Endothelial cell of umbilical vein (primary cell): ENCODE results near the gene COL23A1. TPM values are rescaled to one million over a fixed set of nuclear protein-coding genes. Genes with fewer than 3 reads are reported as not detected.

Source experiments
- BruUV-seq: library from RNA; stranded (reverse); fragments of 400-500 nt; replicated peaks from 2 replicates; lab custom pipeline; 2021; lab: Mats Ljungman, UMichigan
- CTCF ChIA-PET: fragments of 300-600, 350-600 bp; sonication (Branson Sonifier 250); formaldehyde crosslinking; loops from one replicate; lab custom pipeline; 2021; ENCODE audit warnings: antibody characterized with exemption, inconsistent platforms; lab: Charles Lee
- POLR2A ChIA-PET: fragments of 300-600, 350-600 bp; sonication (Branson Sonifier 250); formaldehyde crosslinking; loops from one replicate; lab custom pipeline; 2021; ENCODE audit warnings: antibody characterized with exemption, inconsistent platforms; lab: Charles Lee
- DNase-seq: peaks from one replicate; pipeline ENCODE4 v3.0.0-alpha.2; 2011; ENCODE audit warnings: low read depth, low spot score
- FAIRE-seq: peaks from 2 replicates; lab custom pipeline; 2011; peaks lifted over from hg19 to GRCh38; lab: Jason Lieb, UNC
- H2AFZ ChIP-seq: 2 replicates; pipeline ENCODE4 v1.6.0; 2012; ENCODE audit warnings: low read depth, low read length, control low read depth, inconsistent platforms
- H3K27ac ChIP-seq: 2 replicates; pipeline ENCODE4 v1.5.1; 2011; ENCODE audit warnings: low read depth, mild to moderate bottlenecking, control low read depth, low read length, moderate library complexity; ENCODE audit not compliant: insufficient read depth
- H3K27me3 ChIP-seq, 2 experiments: 2 replicates each; pipeline versions ENCODE4 v1.6.0 to v1.6.1; 2011; ENCODE audit warnings: low read length in 2 of 2, mixed read lengths in 1 of 2; ENCODE audit not compliant: control insufficient read depth in 2 of 2, insufficient read depth in 2 of 2
- H3K36me3 ChIP-seq, 2 experiments: 2 replicates in 1 of 2; 3 replicates in 1 of 2; pipeline ENCODE4 v1.5.1; 2011; ENCODE audit warnings: low read length in 2 of 2, mild to moderate bottlenecking in 1 of 2, moderate library complexity in 1 of 2; ENCODE audit not compliant: control insufficient read depth in 2 of 2, insufficient read depth in 2 of 2; ENCODE audit errors: extremely low read depth in 1 of 2
- H3K4me1 ChIP-seq: 3 replicates; pipeline ENCODE4 v1.5.1; 2011; ENCODE audit warnings: mild to moderate bottlenecking, low read length; ENCODE audit not compliant: control insufficient read depth, insufficient read depth; ENCODE audit errors: extremely low read depth
- H3K4me2 ChIP-seq: 2 replicates; pipeline ENCODE4 v1.6.1; 2011; ENCODE audit warnings: low read length, control low read depth, mixed read lengths; ENCODE audit not compliant: insufficient read depth
- H3K4me3 ChIP-seq, 3 experiments: fragments of 200-600 bp in 1 of 3; sonication (generic), shearing (Covaris generic) in 1 of 3; replicated peaks in 1 of 3; 2 replicates each; pipeline ENCODE4 v1.5.1; 2011 to 2016; ENCODE audit warnings: control low read depth in 3 of 3, low read length in 3 of 3, mild to moderate bottlenecking in 2 of 3, inconsistent platforms in 1 of 3, low read depth in 1 of 3, moderate library complexity in 1 of 3; ENCODE audit not compliant: insufficient read depth in 1 of 3
- H3K79me2 ChIP-seq: 2 replicates; pipeline ENCODE4 v1.6.0; 2012; ENCODE audit warnings: low read length, inconsistent platforms; ENCODE audit not compliant: control insufficient read depth, insufficient read depth
- H3K9ac ChIP-seq: replicated peaks from 2 replicates; pipeline ENCODE3; 2011; ENCODE audit warnings: low read length, control low read depth; ENCODE audit not compliant: insufficient read depth; ENCODE audit errors: extremely low read depth
- H3K9me1 ChIP-seq: replicated peaks from 3 replicates; pipeline ENCODE4 v1.6.0; 2011; ENCODE audit warnings: mild to moderate bottlenecking, low read length; ENCODE audit not compliant: control insufficient read depth, insufficient read depth; ENCODE audit errors: extremely low read depth
- H3K9me3 ChIP-seq: replicated peaks from 2 replicates; pipeline ENCODE4 v1.5.1; 2012; ENCODE audit warnings: low read length, inconsistent platforms; ENCODE audit not compliant: control insufficient read depth, insufficient read depth
- H4K20me1 ChIP-seq: replicated peaks from 2 replicates; pipeline ENCODE3; 2011; ENCODE audit warnings: mild to moderate bottlenecking, low read length; ENCODE audit not compliant: control insufficient read depth, insufficient read depth; ENCODE audit errors: extremely low read depth
- CTCF ChIP-seq, 2 donors: IDR thresholded peaks; 1 replicate in 1 of 2; 2 replicates in 1 of 2; pipeline ENCODE4 v1.5.1; 2011; ENCODE audit warnings: low read length in 2 of 2, mild to moderate bottlenecking in 2 of 2, moderate library complexity in 2 of 2, control low read depth in 1 of 2, inconsistent platforms in 1 of 2, low read depth in 1 of 2; ENCODE audit not compliant: insufficient read depth in 1 of 2; ENCODE audit errors: extremely low read depth in 1 of 2
- FOS ChIP-seq: IDR thresholded peaks from 2 replicates; pipeline ENCODE4 v1.6.1; 2011; ENCODE audit warnings: mild to moderate bottlenecking, low read length, moderate library complexity, borderline replicate concordance; ENCODE audit not compliant: insufficient read depth
- JUN ChIP-seq: IDR thresholded peaks from 2 replicates; pipeline ENCODE4 v1.6.1; 2011; ENCODE audit warnings: borderline replicate concordance, low read depth; ENCODE audit not compliant: insufficient read length, insufficient read depth
- MAX ChIP-seq: IDR thresholded peaks from 2 replicates; pipeline ENCODE4 v1.6.1; 2011; ENCODE audit not compliant: insufficient read depth, insufficient read length
- MYC ChIP-seq: IDR thresholded peaks from one replicate; pipeline ENCODE4 v1.6.1; 2011; ENCODE audit warnings: mild to moderate bottlenecking, low read depth, low read length
- POLR2A ChIP-seq: IDR thresholded peaks from 2 replicates; pipeline ENCODE4 v1.6.1; 2012; ENCODE audit warnings: low read depth, mild to moderate bottlenecking, control low read depth, low read length
- dilution Hi-C: fragments of 300-500 bp; cut with MboI; formaldehyde crosslinking; loops from one replicate; pipeline ENCODE4 v1.15.0; 2019; ENCODE audit warnings: low sequenced_read_pairs; ENCODE audit not compliant: extremely low pct_ligation_motif_present
- intact Hi-C: fragments of 100-400 bp; cut with micrococcal nuclease; formaldehyde crosslinking; loops from one replicate; pipeline ENCODE4 v1.10.0; 2022
- polyA plus RNA-seq, 4 experiments: library from polyadenylated mRNA; depleted of rRNA in 3 of 4; stranded (reverse) in 3 of 4; unstranded in 1 of 4; fragments of >200 nt; gene quantifications; 2 replicates each; pipeline versions ENCODE4 v1.2.1 to v1.2.3, GENCODE V29; 2011 to 2012; ENCODE audit warnings: missing spikeins in 1 of 4
- total RNA-seq: library from RNA; stranded (reverse); gene quantifications from 2 replicates; pipeline ENCODE4 v1.2.3, GENCODE V29; 2021

Gene COL23A1
- total and polyA plus RNA-seq, 2 donors (not counting 3 experiments of a cell fraction or from before 2014, with no cell fraction given): not detected

DNA sequence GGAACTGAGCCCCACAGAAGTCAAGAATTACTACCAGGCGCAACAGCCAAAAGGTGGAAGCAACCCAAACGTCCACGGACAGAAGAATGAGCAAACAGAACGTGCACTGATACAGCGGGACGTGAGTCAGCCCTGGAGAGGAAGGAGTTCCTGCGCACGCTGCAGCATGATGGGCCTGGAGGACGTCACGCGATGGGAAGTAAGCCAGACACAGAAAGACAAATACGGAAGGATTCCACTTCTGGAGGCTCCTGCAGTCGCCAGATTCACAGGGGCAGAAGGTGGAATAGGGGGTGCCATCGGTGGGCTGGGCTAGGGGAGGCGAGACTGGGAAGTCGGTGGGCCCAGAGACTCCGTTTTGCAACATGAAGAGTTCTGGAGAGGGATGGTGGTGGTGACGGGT is 277.3 kb downstream of the COL23A1 start:
- BruUV-seq: no TSS peak
- no peak overlapping the region for H3K4me2 ChIP-seq
- no peak for FAIRE-seq
- no peak overlapping the region for H2AFZ ChIP-seq
- CTCF ChIA-PET: no interaction called here
- no peaks in the 10 kb centered on the region for H4K20me1 ChIP-seq
- no peaks in the 10 kb centered on the region for H3K79me2 ChIP-seq
- H3K4me3 ChIP-seq: no peak overlapping the region
- intact Hi-C loops: no loop called here
- no peaks in the 10 kb centered on the region for H3K9me1 ChIP-seq
- H3K4me1 ChIP-seq: no peaks in the 10 kb centered on the region
- H3K27me3 ChIP-seq: no peaks in the 10 kb centered on the region
- POLR2A ChIA-PET: no interaction called here
- H3K9me3 ChIP-seq: no peaks in the 10 kb centered on the region
- H3K27ac ChIP-seq: no peak overlapping the region
- no peak overlapping the region for H3K9ac ChIP-seq
- dilution Hi-C loops: no loop called here
- DNase-seq: no peak
- H3K36me3 ChIP-seq: no peaks in the 10 kb centered on the region
- TF ChIP-seq FOS (peak; percentile 15), MAX (no peak)

DNA sequence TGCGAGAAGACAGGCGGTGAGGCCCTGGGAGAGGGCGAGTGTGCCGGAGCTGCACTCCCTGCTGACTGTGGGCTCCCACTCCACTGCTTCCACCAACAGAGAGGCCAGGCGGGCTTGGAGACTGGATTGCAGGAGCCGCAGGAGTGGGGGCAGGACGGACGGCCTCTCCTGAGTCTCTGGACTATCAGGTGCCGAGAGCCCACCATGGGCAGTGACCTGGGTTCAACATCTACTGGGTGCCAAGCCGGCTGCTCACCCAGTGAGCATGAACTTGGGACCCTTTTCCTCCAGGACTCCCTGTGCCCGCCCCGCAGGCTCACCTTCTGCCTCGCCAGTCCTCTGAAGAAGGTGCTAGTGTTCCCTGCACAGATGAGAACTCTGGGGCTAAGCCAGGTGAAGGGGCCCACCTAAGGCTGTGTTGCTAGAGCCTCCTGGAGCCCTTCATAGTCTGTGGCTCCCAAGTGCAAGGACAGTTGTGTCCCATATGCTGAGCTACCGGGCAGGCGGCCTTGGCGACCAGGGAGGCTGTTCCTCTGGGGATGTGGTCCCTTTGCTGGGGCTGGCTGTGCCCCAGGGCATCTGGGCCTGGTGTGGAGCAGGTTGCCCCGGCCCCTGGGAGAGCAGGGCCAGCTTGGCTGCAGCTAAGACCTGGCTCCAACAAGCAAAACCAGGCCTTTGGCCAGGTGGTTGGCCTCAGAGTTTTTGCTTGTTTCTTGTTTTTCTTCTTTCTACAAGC is 279.9 kb downstream of the COL23A1 start:
- dilution Hi-C loops: no loop called here
- BruUV-seq: no TSS peak
- intact Hi-C loops: no loop called here

More for the DNA sequence above, 279.9 kb downstream of the COL23A1 start:
- H3K9me3 ChIP-seq: no peaks in the 10 kb centered on the region
- ChIA-PET POLR2A (no interaction called here), CTCF (no interaction called here)
- H3K36me3 ChIP-seq: no peaks in the 10 kb centered on the region
- TF ChIP-seq CTCF (IDR thresholded peaks at IDR 0.05; ENCODE audit: extremely low read depth in 1 of 2, insufficient read depth in 1 of 2, low read depth in 1 of 2, low read length in 2 of 2): no peak
- TF ChIP-seq MAX: no peak
- no peak for TF ChIP-seq MYC
- no peak for TF ChIP-seq POLR2A
- TF ChIP-seq JUN: no peak
- no peaks in the 10 kb centered on the region for H3K79me2 ChIP-seq
- H3K27me3 ChIP-seq: no peaks in the 10 kb centered on the region
- no peaks in the 10 kb centered on the region for H3K9me1 ChIP-seq
- DNase-seq (no peak), FAIRE-seq (no peak)
- no peak overlapping the region for H3K9ac ChIP-seq
- H2AFZ ChIP-seq: no peak overlapping the region
- no peak overlapping the region for H3K27ac ChIP-seq
- no peak overlapping the region for H3K4me2 ChIP-seq
- H3K4me3 ChIP-seq: no peak overlapping the region
- no peaks in the 10 kb centered on the region for H4K20me1 ChIP-seq
- H3K4me1 ChIP-seq: no peaks in the 10 kb centered on the region
